Epithelial cell of proximal tubule (primary cell): ENCODE measurements around the gene NUP93. TPM values are rescaled to one million over a fixed set of nuclear protein-coding genes. Genes with fewer than 3 reads are reported as not detected.
"Not testable (repeated sequence)": the region's sequence is repeated elsewhere in the genome, so short reads cannot be mapped to it uniquely, and the experiment has no call there.

ENCODE experiments used
- DNase-seq: peaks from one replicate; pipeline ENCODE4 v3.0.0-alpha.2; 2011; ENCODE audit warnings: low read depth
- H3K4me3 ChIP-seq: 2 replicates; pipeline ENCODE4 v1.5.1; 2011; ENCODE audit warnings: low read depth, mild to moderate bottlenecking, low read length
- CTCF ChIP-seq: conservative IDR thresholded peaks from 2 replicates; pipeline ENCODE4 v1.5.1; 2012; ENCODE audit warnings: low read depth, mild to moderate bottlenecking, low read length
- total RNA-seq: library from RNA; depleted of rRNA; stranded (reverse); fragments of >200 nt; gene quantifications from 2 replicates; pipeline ENCODE4 v1.2.3, GENCODE V29; 2015

The NUP93 gene
- total RNA-seq, 1 donor from 2014 or later: 92.5 TPM

DNA sequence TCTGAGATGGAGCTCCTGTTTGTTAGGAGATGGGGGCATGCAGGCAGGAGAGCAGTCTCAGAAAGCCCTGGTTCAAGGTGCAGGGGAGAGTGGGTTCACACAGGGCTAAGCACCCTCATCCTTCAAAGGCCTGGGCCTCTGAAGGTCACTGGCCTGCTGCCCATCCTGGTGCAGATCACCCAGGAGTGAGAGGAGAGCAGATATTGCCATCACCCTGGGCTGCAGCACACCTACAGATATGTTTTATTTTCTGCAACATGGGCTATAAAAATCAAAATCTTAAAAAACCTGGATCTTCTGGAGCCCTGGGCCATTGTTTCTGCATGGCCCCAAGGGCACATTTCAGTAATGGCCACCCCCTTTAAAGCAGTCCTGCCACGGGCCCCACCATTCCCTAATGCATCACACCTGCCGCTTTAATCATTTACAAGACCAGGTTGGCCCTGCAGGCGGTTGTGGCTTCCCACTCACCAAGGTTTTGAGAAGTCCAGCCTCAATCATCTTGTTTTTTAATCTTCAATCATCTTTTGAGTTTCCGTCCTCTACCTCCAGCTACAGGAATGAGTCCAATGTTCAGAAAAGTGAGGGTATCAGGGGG lies 20.4 kb upstream of the NUP93 start:
- no peak for TF ChIP-seq CTCF
- no peak overlapping the region for H3K4me3 ChIP-seq
- DNase-seq: no peak

GRCh38 chr16:56710181-56710737 lies 19.7 kb upstream of the NUP93 start:
- TF ChIP-seq CTCF: no peak
- DNase-seq: no peak
- H3K4me3 ChIP-seq: no peak overlapping the region

DNA sequence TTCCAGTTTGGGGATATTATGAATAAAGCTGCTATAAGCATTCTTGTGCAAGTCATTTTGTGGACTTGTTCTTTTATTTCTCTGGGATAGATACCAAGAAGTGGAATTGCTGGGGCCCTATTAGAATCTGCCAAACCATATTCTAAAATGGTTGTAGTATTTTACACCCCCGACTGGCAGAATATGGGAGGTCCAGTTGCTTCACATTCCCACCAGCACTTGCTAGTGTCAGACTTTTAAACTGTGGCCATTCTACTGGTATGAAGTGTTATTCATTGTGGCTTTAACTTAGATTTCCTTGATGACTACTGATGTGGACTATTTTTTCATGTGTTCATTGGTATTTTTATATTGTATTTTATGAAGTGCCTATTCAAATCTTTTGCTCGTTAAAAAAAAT lies 18.1 kb upstream of the NUP93 start:
- TF ChIP-seq CTCF: no peak
- no peak overlapping the region for H3K4me3 ChIP-seq
- DNase-seq: no peak

DNA sequence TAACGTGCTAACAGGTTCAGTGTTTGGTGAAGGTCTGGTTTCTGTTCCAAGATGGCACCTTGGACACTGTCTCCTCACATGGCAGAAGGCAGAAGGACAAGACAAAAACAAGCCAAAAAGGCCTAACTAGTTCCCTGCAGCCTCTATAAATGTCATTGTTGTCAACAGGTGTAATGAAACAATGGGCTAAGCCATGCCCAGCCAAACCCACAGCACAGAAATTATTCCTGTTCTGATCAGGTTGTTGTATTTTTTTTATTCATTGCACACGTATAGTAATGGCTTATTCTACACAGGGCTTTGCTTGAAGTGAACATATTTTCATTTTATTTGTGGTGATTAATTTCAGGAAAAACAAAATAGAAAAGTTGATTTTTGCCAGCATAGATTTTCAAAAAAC lies 16.1 kb upstream of the NUP93 start:
- TF ChIP-seq CTCF: no peak
- no peak for DNase-seq

DNA sequence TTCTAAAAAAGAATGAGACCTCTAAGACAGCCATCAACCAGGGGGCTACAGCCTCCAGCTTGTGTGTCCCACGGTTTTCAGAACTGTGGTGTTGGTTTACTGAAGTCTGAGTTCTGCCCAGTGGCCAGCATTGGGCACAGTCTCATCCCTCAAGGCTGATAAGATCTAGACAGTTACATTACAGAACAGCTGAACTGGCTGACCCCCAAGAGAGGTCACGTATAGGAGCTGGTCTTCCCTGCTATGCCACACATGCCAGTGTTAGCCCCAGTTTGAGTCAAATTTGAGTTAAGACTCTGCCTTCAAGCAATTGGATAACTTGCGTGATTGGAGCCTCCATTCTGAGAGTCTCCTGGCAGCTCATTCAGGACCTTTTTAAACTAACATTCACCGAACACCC lies 14.8 kb upstream of the NUP93 start:
- no peak for TF ChIP-seq CTCF
- no peak for DNase-seq
- no peak overlapping the region for H3K4me3 ChIP-seq

More for the DNA sequence above, 16.1 kb upstream of the NUP93 start:
- no peak overlapping the region for H3K4me3 ChIP-seq

GRCh38 chr16:56716761-56717160 lies 13.2 kb upstream of the NUP93 start:
- no peak for TF ChIP-seq CTCF
- no peak for DNase-seq
- H3K4me3 ChIP-seq: no peak overlapping the region

DNA sequence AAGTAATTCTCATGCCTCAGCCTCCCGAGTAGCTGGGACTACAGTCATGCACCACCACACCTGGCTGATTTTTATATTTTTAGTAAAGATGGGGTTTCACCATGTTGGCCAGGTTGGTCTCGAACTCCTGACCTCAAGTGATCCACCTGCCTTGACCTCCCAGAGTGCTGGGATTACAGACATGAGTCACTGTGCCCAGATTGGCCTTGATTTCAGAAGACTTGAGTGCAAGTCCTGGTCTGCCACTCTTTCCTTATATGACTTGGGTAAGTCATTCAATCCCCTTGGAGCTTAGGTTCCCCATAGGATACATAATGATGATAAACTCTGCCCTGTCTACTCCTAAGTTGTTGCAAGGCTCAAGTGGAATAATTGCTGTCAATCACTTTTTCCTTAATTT lies 12.4 kb upstream of the NUP93 start:
- peak; percentile 26 for DNase-seq

More for the DNA sequence above, 12.4 kb upstream of the NUP93 start:
- not testable (repeated sequence) for H3K4me3 ChIP-seq
